ENCODE measurements around the gene SDF2. TPM values are rescaled to one million over a fixed set of nuclear protein-coding genes. Genes with fewer than 3 reads are reported as not detected.
A peak's percentile ranks its signal among the peaks of the same experiment; 100 is the strongest.
"Not testable (repeated sequence)": the region's sequence is repeated elsewhere in the genome, so short reads cannot be mapped to it uniquely, and the experiment has no call there.

Gene SDF2
- total RNA-seq, 4 donors from 2014 or later, result 20.3 to 38.3 (median 34.6) TPM

GRCh38 chr17:28667870-28668269 is 6.2 kb upstream of the SDF2 start:
- no peak overlapping the region for H3K4me3 ChIP-seq
- DNase-seq, result no peak
- H3K36me3 ChIP-seq, result peaks cover 8 to 83% (median 23%) of the 10 kb centered on the region in 3 donors
- no peaks in the 10 kb centered on the region for H3K9me3 ChIP-seq
- intact Hi-C loops (cut with DNase I), result no loop called here
- no peaks in the 10 kb centered on the region for H3K27me3 ChIP-seq
- 68 to 70% methylated on average over 1 of the region's 1 CpG for WGBS, 2 donors
- TF ChIP-seq POLR2A (IDR thresholded peaks at IDR 0.05) (no peak), CTCF (IDR thresholded peaks at IDR 0.05) (no peak)
- H3K27ac ChIP-seq, result no peak overlapping the region
- H3K4me1 ChIP-seq, result peaks cover 0 to 57% (median 32%) of the 10 kb centered on the region in 3 donors

- H3K4me1 ChIP-seq, result peaks cover 0 to 66% (median 36%) of the 10 kb centered on the region in 3 donors
- H3K36me3 ChIP-seq, result peaks cover 3 to 64% (median 8%) of the 10 kb centered on the region in 3 donors
- H3K27me3 ChIP-seq, result no peaks in the 10 kb centered on the region
- no peak for DNase-seq
- no peak overlapping the region for H3K4me3 ChIP-seq
- no peak overlapping the region for H3K27ac ChIP-seq
- intact Hi-C loops (cut with DNase I), result no loop called here
- no peaks in the 10 kb centered on the region for H3K9me3 ChIP-seq
- TF ChIP-seq CTCF (IDR thresholded peaks at IDR 0.05), result no peak
- WGBS, 2 donors, result 68 to 87% methylated on average over 2 of the region's 2 CpGs
These were observed 4.3 kb upstream of the SDF2 start for GRCh38 chr17:28665994-28666393.

GRCh38 chr17:28663723-28664122 is 2.0 kb upstream of the SDF2 start:
- no peaks in the 10 kb centered on the region for H3K9me3 ChIP-seq
- no peak for DNase-seq
- H3K27me3 ChIP-seq, result no peaks in the 10 kb centered on the region
- intact Hi-C loops (cut with DNase I), result no loop called here
- peaks cover 0 to 77% (median 47%) of the 10 kb centered on the region in 3 donors for H3K4me1 ChIP-seq
- peaks cover 0 to 57% (median 3%) of the 10 kb centered on the region in 3 donors for H3K36me3 ChIP-seq
- no peak overlapping the region for H3K27ac ChIP-seq
- no peak for TF ChIP-seq CTCF (IDR thresholded peaks at IDR 0.05)
- TF ChIP-seq POLR2A (IDR thresholded peaks at IDR 0.05), result no peak
- H3K4me3 ChIP-seq, result peak overlapping the region in 1 of 4 donors; percentile 87

GRCh38 chr17:28662527-28662829 is 772 bp upstream of the SDF2 start:
- no peaks in the 10 kb centered on the region for H3K9me3 ChIP-seq
- no peaks in the 10 kb centered on the region for H3K27me3 ChIP-seq
- WGBS, 2 donors, result 0% methylated on average over 3 to 8 of the region's 10 CpGs
- H3K4me3 ChIP-seq, result peak overlapping the region; percentile 52 to 92 (median 89)
- DNase-seq, result no peak
- intact Hi-C loops (cut with DNase I), result no loop called here
- TF ChIP-seq CTCF (IDR thresholded peaks at IDR 0.05) (no peak), POLR2A (IDR thresholded peaks at IDR 0.05) (no peak)
- H3K27ac ChIP-seq, result peak overlapping the region; percentile 93 to 99 (median 99)
- H3K4me1 ChIP-seq, result peaks cover 0 to 65% (median 36%) of the 10 kb centered on the region in 3 donors
- H3K36me3 ChIP-seq, result peaks cover 0 to 59% (median 6%) of the 10 kb centered on the region in 3 donors

GRCh38 chr17:28659497-28659881 is 2.2 kb downstream of the SDF2 start:
- WGBS, 2 donors, result no CpG with 5 or more reads among the region's 23 CpGs
- Histone ChIP-seq H3K36me3 (peaks cover 0 to 61% (median 10%) of the 10 kb centered on the region in 3 donors), H3K4me1 (peaks cover 0 to 38% (median 31%) of the 10 kb centered on the region in 3 donors)
- intact Hi-C loops (cut with DNase I); H3K27me3 ChIP-seq; H3K4me3 ChIP-seq; H3K9me3 ChIP-seq; DNase-seq; H3K27ac ChIP-seq: not testable (repeated sequence)

GRCh38 chr17:28658766-28659496 is 2.8 kb downstream of the SDF2 start:
- peaks cover 0 to 61% (median 10%) of the 10 kb centered on the region in 3 donors for H3K36me3 ChIP-seq

GRCh38 chr17:28658342-28658741 is 3.4 kb downstream of the SDF2 start:
- peaks cover 0 to 67% (median 10%) of the 10 kb centered on the region in 3 donors for H3K36me3 ChIP-seq
- H3K27me3 ChIP-seq; H3K27ac ChIP-seq; DNase-seq; intact Hi-C loops (cut with DNase I); H3K4me3 ChIP-seq; H3K9me3 ChIP-seq: not testable (repeated sequence)
- 73 to 94% methylated on average over 3 to 5 of the region's 8 CpGs for WGBS, 2 donors
- H3K4me1 ChIP-seq, result peaks cover 0 to 27% (median 20%) of the 10 kb centered on the region in 3 donors

More at GRCh38 chr17:28658766-28659496, 2.8 kb downstream of the SDF2 start:
- no CpG with 5 or more reads among the region's 46 CpGs for WGBS, 2 donors
- DNase-seq; H3K4me3 ChIP-seq; H3K27ac ChIP-seq; H3K27me3 ChIP-seq; intact Hi-C loops (cut with DNase I); H3K9me3 ChIP-seq: not testable (repeated sequence)
- peaks cover 0 to 33% (median 26%) of the 10 kb centered on the region in 3 donors for H3K4me1 ChIP-seq

Data from esophagus squamous epithelium (tissue), 5 donors.